Astrocyte (in vitro differentiated cells and primary cell): ENCODE results near the gene MMP14.

Experiments
- EZH2 ChIP-seq: IDR thresholded peaks from 2 replicates; pipeline ENCODE4 v1.6.1; 2012; ENCODE audit warnings: mild to moderate bottlenecking, low read length, inconsistent platforms; ENCODE audit not compliant: insufficient read depth
- TF ChIP-seq, protein P1 (sequence below): IDR thresholded peaks from 2 replicates; pipeline ENCODE4 v1.5.1; 2011; ENCODE audit warnings: low read depth, mild to moderate bottlenecking, inconsistent platforms, low read length, moderate library complexity; ENCODE audit not compliant: insufficient read depth

DNA sequence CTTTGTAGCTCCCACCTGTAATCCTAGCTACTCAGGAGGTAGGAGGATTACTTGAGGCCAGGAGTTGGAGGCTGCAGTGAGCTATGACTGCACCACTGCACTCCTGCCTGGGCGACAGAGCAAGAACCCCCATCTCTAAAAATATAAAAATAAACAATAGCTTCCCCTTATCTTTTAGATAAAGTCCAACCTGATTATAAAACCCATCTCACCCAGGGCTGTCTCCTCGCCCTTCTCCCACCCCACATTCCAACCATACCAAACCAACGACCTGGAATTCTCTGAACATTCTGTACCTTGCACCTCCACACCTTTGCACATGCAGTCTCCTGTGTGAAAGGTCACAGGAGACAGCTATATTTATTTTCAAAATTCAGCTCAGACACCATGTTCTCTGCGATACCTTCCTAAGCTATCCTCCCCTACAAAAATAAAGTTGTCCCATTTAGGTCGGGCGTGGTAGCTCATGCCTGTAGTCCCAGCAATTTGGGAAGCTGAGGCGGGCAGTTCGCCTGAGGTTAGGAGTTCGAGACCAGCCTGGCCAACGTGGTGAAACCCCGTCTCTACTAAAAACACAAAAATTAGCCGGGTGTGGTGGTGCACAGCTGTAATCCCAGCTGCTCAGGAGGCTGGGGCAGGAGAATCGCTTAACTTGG lies 28.8 kb upstream of the MMP14 start:
- TF ChIP-seq, protein P1, sequence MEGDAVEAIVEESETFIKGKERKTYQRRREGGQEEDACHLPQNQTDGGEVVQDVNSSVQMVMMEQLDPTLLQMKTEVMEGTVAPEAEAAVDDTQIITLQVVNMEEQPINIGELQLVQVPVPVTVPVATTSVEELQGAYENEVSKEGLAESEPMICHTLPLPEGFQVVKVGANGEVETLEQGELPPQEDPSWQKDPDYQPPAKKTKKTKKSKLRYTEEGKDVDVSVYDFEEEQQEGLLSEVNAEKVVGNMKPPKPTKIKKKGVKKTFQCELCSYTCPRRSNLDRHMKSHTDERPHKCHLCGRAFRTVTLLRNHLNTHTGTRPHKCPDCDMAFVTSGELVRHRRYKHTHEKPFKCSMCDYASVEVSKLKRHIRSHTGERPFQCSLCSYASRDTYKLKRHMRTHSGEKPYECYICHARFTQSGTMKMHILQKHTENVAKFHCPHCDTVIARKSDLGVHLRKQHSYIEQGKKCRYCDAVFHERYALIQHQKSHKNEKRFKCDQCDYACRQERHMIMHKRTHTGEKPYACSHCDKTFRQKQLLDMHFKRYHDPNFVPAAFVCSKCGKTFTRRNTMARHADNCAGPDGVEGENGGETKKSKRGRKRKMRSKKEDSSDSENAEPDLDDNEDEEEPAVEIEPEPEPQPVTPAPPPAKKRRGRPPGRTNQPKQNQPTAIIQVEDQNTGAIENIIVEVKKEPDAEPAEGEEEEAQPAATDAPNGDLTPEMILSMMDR: no peak
- no peak for TF ChIP-seq EZH2
